NCI-H82 treated with DMSO at 0.1 percent for 48 hours (cell line): ENCODE results near the gene ASF1A.

Source experiments
- DNase-seq: peaks from one replicate; lab custom pipeline; 2025; ENCODE audit not compliant: unreplicated experiment; lab: John Stamatoyannopoulos, UW

Gene ASF1A

GRCh38 chr6:118912646-118913045, 18.7 kb downstream of the ASF1A start:
- peak; percentile 95 for DNase-seq

- DNase-seq = no peak
Observed at GRCh38 chr6:118913161-118913560, 19.2 kb downstream of the ASF1A start.

DNA sequence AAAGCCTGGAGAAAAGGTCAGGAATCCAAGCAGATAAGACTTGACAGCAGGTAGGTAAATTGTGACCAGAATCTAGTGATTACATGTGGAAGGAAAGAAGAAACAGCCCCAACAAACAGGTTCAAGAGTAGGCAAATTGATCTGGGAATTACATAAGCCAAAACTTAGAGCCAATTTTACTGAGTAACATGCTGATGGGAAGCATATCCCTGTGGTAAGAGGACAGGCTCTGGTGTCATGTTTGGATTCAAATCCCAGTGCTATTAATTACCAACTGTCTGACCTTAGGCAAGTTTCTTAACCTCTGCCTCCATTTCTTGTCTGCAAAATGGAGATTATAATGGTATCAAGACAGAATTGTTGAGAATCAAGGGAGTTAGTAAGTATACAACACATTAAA, 20.6 kb downstream of the ASF1A start:
- no peak for DNase-seq

GRCh38 chr6:118917546-118918328, 23.8 kb downstream of the ASF1A start:
- no peak for DNase-seq

DNA sequence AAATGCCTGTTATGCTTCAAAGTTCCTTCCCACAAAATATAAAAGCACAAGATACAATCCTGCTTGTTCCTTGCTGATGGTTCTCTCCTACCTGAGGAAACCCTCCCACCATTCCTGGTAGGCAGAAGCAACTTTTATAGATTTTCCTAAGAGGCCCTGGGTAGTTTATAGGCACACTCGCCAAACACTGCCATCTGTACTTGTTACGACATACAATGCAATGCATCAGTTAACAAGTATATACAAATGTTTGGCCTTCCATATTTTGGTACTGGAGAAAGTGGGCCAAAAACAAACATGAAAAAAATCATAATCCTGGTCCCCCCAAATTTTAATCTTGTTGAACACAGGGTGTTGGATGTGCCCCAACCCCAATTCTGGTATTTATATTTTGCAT, 24.4 kb downstream of the ASF1A start:
- no peak for DNase-seq

- DNase-seq = no peak
Observed at GRCh38 chr6:118921084-118921483, 27.1 kb downstream of the ASF1A start.

GRCh38 chr6:118923035-118923434, 29.1 kb downstream of the ASF1A start:
- no peak for DNase-seq

- DNase-seq = no peak
Observed at GRCh38 chr6:118930680-118931079, 36.7 kb downstream of the ASF1A start.

DNA sequence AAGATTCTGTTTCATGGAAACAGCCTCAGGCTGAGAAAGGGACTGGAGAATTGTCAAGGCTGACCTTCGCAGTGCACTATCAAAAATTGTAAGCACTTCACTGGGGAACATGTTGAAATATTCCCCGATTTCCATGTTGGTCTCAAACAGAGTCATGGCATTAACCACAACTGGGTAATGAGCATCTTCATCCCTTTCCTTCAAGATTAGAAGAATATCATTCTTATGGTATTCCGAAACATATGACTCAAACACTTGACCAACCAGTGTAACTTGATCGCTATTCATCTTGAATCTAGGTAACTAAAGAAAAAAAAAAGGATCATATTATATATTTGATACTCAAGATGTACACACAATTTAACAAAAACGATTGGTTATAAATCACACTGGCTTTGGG, 37.5 kb downstream of the ASF1A start:
- no peak for DNase-seq

GRCh38 chr6:118932421-118932820, 38.5 kb downstream of the ASF1A start:
- no peak for DNase-seq

GRCh38 chr6:118933855-118934460, 40.0 kb downstream of the ASF1A start:
- no peak for DNase-seq

DNA sequence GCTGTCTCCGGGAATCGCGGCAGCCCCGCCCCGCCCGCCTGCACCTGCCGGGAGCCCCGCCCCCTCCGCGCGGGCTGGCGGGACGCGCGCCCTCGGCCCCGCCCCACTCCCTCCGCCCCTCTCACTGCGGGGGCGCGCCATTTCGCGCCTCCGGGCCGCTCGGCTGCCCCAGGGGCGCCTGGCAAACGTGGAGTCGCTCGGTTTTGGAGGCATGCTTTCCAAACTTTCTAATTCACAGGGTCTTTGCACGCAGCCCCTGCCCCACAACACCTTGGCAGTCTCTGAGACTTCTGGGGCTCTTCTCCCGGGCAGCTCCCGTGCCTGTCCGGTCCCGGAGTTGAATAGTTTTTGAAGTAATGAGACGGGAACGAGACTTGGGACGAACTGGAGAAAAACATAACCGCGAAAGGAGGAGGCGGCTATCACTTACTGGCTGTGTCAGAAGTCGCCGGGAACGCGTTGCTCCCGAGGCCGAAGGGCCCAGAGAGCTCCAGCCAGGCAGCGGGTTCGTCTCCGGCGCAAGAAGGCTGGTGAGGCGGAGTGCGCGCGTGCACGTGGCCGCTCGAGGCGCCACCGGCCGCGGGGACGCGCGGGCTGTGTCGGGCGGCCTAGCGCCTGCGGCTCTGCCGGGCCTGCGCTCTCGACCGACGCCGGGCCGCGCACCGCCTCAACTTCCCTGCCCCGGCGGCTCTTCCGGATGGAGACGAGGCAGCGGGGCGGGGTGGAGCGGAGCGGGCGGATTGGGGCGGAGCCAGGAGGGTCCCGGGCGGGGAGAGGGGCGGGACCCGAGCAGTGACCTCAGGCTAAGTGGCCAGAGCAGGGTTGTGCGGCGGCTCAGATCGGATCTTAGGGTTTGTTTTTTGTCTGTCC, 40.7 kb downstream of the ASF1A start, which contains the start of gene MCM9:
Gene MCM9 (minus strand): TSS at position 699 of the 870 bp plus-strand sequence. CDS start 3,436 bp downstream, outside the sequence.
- peak; percentile 63 for DNase-seq

DNA sequence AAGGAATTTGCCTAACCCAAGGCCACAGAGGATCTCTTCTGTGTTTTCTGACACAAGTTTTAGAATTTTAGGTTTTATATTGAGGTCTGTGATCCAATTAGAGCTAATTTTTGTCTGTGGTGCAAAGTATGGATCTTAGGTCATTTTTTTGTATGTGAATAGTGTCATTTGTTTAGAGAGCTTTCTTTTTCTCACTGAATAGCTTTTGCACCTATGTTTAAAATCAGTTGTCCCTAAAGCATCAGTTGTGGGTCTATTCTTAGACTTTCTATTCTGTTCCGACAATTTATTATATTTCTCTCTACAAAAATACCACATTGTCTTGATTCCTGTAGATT, 41.3 kb downstream of the ASF1A start:
- no peak for DNase-seq

DNA sequence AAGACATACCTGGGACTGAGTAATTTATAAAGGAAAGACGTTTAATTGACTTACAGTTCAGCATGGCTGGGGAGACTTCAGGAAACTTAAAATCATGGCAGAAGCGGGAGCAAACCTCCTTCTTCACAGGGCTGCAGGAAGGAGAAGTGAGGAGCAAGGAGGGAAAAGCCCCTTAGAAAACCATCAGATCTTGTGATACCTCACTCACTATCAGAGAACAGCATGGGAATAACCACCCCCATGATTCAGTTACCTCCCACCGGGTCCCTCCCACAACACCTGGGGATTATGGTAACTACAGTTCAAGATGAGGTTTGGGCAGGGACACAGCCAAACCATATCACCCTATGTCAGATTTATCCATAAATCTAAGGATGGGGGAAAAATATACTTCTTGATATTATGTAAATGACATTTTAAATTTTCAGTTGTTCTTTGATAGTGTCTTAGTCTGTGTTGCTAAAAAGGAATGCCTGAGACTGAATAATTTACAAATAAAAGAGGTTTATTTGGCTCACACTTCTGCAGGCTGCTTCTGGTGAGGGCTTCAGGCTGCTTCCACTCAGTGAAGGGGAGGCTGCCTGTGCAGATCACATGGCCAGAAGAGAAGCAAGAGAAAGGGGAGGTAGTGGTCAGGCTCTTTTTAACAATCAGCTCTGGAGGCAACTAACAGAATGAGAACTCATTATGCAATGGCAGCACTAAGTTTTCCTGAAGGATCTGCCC, 42.2 kb downstream of the ASF1A start:
- no peak for DNase-seq

- no peak for DNase-seq
Observed at GRCh38 chr6:118939683-118940082, 45.7 kb downstream of the ASF1A start.

- DNase-seq = no peak
Observed at GRCh38 chr6:118940770-118941169, 46.8 kb downstream of the ASF1A start.

GRCh38 chr6:118945217-118945616, 51.3 kb downstream of the ASF1A start:
- no peak for DNase-seq

- no peak for DNase-seq
Observed at GRCh38 chr6:118952683-118953082, 58.7 kb downstream of the ASF1A start.

DNA sequence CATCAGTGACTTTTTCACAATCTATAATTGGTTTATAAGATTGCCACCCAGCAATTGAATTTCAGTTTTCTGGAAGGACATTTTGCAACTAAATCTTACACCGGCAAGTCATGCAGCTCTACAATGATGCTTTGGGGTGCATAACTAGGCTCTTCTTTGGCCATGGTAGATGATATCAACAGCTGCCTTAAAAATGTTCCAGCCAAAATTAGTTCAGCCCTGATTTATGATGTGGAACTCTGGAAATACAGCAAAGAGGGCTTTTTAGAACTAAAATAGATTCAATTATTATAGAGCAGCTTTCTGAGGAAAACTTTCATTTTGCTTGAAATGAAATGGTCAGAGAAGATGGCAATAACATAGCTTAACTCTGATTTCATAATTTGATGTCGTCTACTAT, 59.4 kb downstream of the ASF1A start:
- DNase-seq = no peak
